ENCODE data around the gene PARD6B. TPM values are rescaled to one million over a fixed set of nuclear protein-coding genes. Genes with fewer than 3 reads are reported as not detected.

PARD6B gene
- total RNA-seq, 1 experiment from 2014 or later = 29.6 TPM

DNA sequence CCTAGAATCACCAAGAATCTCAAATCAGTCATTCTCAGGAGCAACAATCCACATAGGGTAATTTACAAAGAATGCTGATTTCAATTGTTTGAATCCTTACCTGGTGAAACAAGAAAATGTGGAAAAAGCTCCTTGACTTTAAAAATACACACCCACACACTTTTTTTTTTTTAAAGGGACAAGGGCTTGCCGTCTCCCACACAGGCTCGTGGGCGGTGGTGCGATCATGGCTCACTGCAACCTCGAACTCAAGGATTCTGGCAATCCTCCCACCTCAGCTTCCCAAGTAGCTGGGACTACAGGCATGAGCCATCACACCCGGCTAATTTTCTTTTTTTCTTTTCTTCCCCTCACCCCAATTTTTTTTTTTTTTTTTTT, 30.7 kb downstream of the PARD6B start:
- H3K36me3 Mint-ChIP-seq = no peaks in the 10 kb centered on the region
- DNase-seq (ENCODE audit: low spot score) = no peak
- H3K27ac Mint-ChIP-seq = peak overlapping the region; percentile 72
- H3K9me3 Mint-ChIP-seq = no peaks in the 10 kb centered on the region
- H3K27me3 Mint-ChIP-seq (ENCODE audit: low read depth) = no peaks in the 10 kb centered on the region
- ChIA-PET CTCF (interaction anchor here (2.5 kb wide), 1 partner anchor 13 kb away, joined by 14 read pairs; no protein-coding TSS in a partner anchor), POLR2A (interaction anchor here (0.6 to 0.7 kb wide), 2 partner anchors 10 to 15 kb away, joined by 3 read pairs; no protein-coding TSS in a partner anchor)
- ATAC-seq = no peak
- TF ChIP-seq JAZF1 (CRISPR knock-in tag; IDR thresholded peaks at IDR 0.05) (no peak), SMAD4 (CRISPR knock-in tag; IDR thresholded peaks at IDR 0.05) (no peak), NR3C1 (CRISPR knock-in tag; conservative IDR thresholded peaks at IDR 0.05; ENCODE audit: low read depth) (no peak), FOXP1 (CRISPR knock-in tag; IDR thresholded peaks at IDR 0.05; ENCODE audit: borderline replicate concordance) (no peak), ZNF219 (CRISPR knock-in tag; IDR thresholded peaks at IDR 0.05; ENCODE audit: borderline replicate concordance) (no peak), FOXK1 (CRISPR knock-in tag; IDR thresholded peaks at IDR 0.05) (no peak), OVOL2 (CRISPR knock-in tag; IDR thresholded peaks at IDR 0.05; ENCODE audit: borderline replicate concordance) (no peak), TP53 (CRISPR knock-in tag; IDR thresholded peaks at IDR 0.05) (no peak), TCF7 (CRISPR knock-in tag; IDR thresholded peaks at IDR 0.05; ENCODE audit: low read depth) (no peak), ZBTB21 (CRISPR knock-in tag; IDR thresholded peaks at IDR 0.05; ENCODE audit: borderline replicate concordance) (no peak), GABPB1 (CRISPR knock-in tag; IDR thresholded peaks at IDR 0.05) (no peak)
- TF ChIP-seq, protein P1, sequence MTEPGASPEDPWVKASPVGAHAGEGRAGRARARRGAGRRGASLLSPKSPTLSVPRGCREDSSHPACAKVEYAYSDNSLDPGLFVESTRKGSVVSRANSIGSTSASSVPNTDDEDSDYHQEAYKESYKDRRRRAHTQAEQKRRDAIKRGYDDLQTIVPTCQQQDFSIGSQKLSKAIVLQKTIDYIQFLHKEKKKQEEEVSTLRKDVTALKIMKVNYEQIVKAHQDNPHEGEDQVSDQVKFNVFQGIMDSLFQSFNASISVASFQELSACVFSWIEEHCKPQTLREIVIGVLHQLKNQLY (CRISPR knock-in tag; IDR thresholded peaks at IDR 0.05) = no peak
- TF ChIP-seq, protein P2, sequence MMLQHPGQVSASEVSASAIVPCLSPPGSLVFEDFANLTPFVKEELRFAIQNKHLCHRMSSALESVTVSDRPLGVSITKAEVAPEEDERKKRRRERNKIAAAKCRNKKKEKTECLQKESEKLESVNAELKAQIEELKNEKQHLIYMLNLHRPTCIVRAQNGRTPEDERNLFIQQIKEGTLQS (CRISPR knock-in tag; conservative IDR thresholded peaks at IDR 0.05) = no peak
- TF ChIP-seq, protein P3, sequence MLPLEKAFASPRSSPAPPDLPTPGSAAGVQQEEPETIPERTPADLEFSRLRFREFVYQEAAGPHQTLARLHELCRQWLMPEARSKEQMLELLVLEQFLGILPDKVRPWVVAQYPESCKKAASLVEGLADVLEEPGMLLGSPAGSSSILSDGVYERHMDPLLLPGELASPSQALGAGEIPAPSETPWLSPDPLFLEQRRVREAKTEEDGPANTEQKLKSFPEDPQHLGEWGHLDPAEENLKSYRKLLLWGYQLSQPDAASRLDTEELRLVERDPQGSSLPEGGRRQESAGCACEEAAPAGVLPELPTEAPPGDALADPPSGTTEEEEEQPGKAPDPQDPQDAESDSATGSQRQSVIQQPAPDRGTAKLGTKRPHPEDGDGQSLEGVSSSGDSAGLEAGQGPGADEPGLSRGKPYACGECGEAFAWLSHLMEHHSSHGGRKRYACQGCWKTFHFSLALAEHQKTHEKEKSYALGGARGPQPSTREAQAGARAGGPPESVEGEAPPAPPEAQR (CRISPR knock-in tag; IDR thresholded peaks at IDR 0.05) = no peak
- H3K4me1 Mint-ChIP-seq = peaks cover 21% of the 10 kb centered on the region
- no peak overlapping the region for H3K4me3 Mint-ChIP-seq

DNA sequence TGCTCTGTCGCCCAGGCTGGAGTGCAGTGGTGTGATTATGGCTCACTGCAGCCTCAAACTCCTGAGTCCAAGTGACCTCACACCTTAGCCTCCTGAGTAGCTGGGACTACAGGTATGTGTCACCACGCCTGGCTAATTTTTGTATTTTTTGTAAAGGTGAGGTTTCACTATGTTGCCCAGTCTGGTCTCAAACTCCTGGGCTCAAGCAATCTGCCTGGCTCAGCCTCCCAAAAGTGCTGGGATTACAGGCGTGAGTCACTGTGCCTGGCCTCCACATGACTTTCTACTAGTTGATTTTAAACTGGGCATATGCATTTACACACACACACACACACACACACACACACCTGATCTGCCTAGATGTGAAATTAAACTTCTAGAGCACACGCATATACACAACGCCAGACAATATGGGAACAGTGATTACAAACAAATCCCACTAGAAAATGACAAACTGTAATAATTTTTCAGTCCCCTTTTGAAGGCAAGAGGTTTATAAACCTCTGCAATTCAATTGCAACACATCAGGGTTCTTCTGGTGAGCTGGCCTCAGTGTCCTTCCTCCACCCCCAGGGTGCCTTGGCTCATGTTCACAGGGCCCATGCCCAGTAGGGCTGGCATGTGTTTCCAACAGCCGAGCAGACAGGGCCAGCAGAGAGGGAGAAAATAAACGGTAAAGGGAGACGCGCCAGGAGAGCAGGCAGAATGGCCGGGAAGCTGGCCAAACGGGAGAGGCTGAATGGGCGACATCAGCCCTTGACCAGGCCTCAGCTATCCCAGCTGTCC, 31.2 kb downstream of the PARD6B start:
- peaks cover 27% of the 10 kb centered on the region for H3K4me1 Mint-ChIP-seq
- H3K27ac Mint-ChIP-seq = no peak overlapping the region; the same call in 1 of the 2 replicates
- H3K4me3 Mint-ChIP-seq = no peak overlapping the region
- no peaks in the 10 kb centered on the region for H3K36me3 Mint-ChIP-seq
- H3K27me3 Mint-ChIP-seq (ENCODE audit: low read depth) = no peaks in the 10 kb centered on the region
- ATAC-seq (no peak), DNase-seq (ENCODE audit: low spot score) (no peak)
- H3K9me3 Mint-ChIP-seq = no peaks in the 10 kb centered on the region
- POLR2A ChIA-PET = interaction anchor here (0.7 kb wide), 1 partner anchor 15 kb away, joined by 3 read pairs; no protein-coding TSS in a partner anchor
- CTCF ChIA-PET = interaction anchor here (1.6 to 2.5 kb wide), 2 partner anchors 13 to 28 kb away, joined by 5 to 14 read pairs; no protein-coding TSS in a partner anchor
- TF ChIP-seq, protein P4, sequence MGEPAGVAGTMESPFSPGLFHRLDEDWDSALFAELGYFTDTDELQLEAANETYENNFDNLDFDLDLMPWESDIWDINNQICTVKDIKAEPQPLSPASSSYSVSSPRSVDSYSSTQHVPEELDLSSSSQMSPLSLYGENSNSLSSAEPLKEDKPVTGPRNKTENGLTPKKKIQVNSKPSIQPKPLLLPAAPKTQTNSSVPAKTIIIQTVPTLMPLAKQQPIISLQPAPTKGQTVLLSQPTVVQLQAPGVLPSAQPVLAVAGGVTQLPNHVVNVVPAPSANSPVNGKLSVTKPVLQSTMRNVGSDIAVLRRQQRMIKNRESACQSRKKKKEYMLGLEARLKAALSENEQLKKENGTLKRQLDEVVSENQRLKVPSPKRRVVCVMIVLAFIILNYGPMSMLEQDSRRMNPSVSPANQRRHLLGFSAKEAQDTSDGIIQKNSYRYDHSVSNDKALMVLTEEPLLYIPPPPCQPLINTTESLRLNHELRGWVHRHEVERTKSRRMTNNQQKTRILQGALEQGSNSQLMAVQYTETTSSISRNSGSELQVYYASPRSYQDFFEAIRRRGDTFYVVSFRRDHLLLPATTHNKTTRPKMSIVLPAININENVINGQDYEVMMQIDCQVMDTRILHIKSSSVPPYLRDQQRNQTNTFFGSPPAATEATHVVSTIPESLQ (CRISPR knock-in tag; IDR thresholded peaks at IDR 0.05) = no peak
- TF ChIP-seq SP1 (CRISPR knock-in tag; conservative IDR thresholded peaks at IDR 0.05) (no peak), TP53 (CRISPR knock-in tag; IDR thresholded peaks at IDR 0.05) (no peak), NFATC4 (CRISPR knock-in tag; IDR thresholded peaks at IDR 0.05) (no peak), ATF1 (CRISPR knock-in tag; IDR thresholded peaks at IDR 0.05) (no peak), NFE2L1 (CRISPR knock-in tag; IDR thresholded peaks at IDR 0.05) (no peak), MXD4 (CRISPR knock-in tag; IDR thresholded peaks at IDR 0.05; ENCODE audit: borderline replicate concordance) (no peak), GTF2I (CRISPR knock-in tag; conservative IDR thresholded peaks at IDR 0.05) (no peak), CREB1 (CRISPR knock-in tag; IDR thresholded peaks at IDR 0.05) (no peak), NFYB (CRISPR knock-in tag; conservative IDR thresholded peaks at IDR 0.05; ENCODE audit: low read depth) (no peak), FOXK1 (CRISPR knock-in tag; IDR thresholded peaks at IDR 0.05) (no peak), JAZF1 (CRISPR knock-in tag; IDR thresholded peaks at IDR 0.05) (no peak), ZNF671 (CRISPR knock-in tag; IDR thresholded peaks at IDR 0.05) (no peak), ZNF416 (CRISPR knock-in tag; IDR thresholded peaks at IDR 0.05) (no peak)
- TF ChIP-seq, protein P5, sequence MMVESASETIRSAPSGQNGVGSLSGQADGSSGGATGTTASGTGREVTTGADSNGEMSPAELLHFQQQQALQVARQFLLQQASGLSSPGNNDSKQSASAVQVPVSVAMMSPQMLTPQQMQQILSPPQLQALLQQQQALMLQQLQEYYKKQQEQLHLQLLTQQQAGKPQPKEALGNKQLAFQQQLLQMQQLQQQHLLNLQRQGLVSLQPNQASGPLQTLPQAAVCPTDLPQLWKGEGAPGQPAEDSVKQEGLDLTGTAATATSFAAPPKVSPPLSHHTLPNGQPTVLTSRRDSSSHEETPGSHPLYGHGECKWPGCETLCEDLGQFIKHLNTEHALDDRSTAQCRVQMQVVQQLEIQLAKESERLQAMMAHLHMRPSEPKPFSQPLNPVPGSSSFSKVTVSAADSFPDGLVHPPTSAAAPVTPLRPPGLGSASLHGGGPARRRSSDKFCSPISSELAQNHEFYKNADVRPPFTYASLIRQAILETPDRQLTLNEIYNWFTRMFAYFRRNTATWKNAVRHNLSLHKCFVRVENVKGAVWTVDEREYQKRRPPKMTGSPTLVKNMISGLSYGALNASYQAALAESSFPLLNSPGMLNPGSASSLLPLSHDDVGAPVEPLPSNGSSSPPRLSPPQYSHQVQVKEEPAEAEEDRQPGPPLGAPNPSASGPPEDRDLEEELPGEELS (CRISPR knock-in tag; IDR thresholded peaks at IDR 0.05) = no peak
- TF ChIP-seq, protein P6, sequence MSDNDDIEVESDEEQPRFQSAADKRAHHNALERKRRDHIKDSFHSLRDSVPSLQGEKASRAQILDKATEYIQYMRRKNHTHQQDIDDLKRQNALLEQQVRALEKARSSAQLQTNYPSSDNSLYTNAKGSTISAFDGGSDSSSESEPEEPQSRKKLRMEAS (CRISPR knock-in tag; IDR thresholded peaks at IDR 0.05) = no peak
- TF ChIP-seq, protein P7, sequence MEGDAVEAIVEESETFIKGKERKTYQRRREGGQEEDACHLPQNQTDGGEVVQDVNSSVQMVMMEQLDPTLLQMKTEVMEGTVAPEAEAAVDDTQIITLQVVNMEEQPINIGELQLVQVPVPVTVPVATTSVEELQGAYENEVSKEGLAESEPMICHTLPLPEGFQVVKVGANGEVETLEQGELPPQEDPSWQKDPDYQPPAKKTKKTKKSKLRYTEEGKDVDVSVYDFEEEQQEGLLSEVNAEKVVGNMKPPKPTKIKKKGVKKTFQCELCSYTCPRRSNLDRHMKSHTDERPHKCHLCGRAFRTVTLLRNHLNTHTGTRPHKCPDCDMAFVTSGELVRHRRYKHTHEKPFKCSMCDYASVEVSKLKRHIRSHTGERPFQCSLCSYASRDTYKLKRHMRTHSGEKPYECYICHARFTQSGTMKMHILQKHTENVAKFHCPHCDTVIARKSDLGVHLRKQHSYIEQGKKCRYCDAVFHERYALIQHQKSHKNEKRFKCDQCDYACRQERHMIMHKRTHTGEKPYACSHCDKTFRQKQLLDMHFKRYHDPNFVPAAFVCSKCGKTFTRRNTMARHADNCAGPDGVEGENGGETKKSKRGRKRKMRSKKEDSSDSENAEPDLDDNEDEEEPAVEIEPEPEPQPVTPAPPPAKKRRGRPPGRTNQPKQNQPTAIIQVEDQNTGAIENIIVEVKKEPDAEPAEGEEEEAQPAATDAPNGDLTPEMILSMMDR (IDR thresholded peaks at IDR 0.05) = no peak
